Muscle of leg (tissue), 11 donors: ENCODE results near the gene GPR21. TPM values are rescaled to one million over a fixed set of nuclear protein-coding genes. Genes with fewer than 3 reads are reported as not detected.

Experiments
- DNase-seq: peaks from one replicate; pipeline ENCODE4 v3.0.0; 2013
- H3K27ac ChIP-seq: one replicate; pipeline ENCODE4 v1.5.1; 2013; ENCODE audit warnings: mild to moderate bottlenecking, low read length, control low read depth
- H3K27me3 ChIP-seq: one replicate; pipeline ENCODE4 v1.6.1; 2013; ENCODE audit warnings: low read length; ENCODE audit not compliant: control insufficient read depth, insufficient read depth
- H3K36me3 ChIP-seq: one replicate; pipeline ENCODE4 v1.6.1; 2013; ENCODE audit warnings: low read length; ENCODE audit not compliant: control insufficient read depth, insufficient read depth
- H3K4me1 ChIP-seq: one replicate; pipeline ENCODE4 v1.6.1; 2013; ENCODE audit warnings: low read length; ENCODE audit not compliant: control insufficient read depth, insufficient read depth
- H3K4me3 ChIP-seq: one replicate; pipeline ENCODE4 v1.5.1; 2013; ENCODE audit warnings: low read length, control low read depth
- H3K9me3 ChIP-seq: replicated peaks from 2 replicates; pipeline ENCODE4 v1.6.1; 2013; ENCODE audit warnings: low read depth, low read length; ENCODE audit not compliant: control insufficient read depth
- WGBS: methylation state at CpG from one replicate; pipeline ENCODE4 v1.1.5; 2013; ENCODE audit warnings: missing lambda C conversion rate; ENCODE audit not compliant: insufficient coverage; 5-methylcytosine and 5-hydroxymethylcytosine counted together
- polyA plus RNA-seq, 8 donors: library from polyadenylated mRNA; unstranded; fragments of 120-200 nt; gene quantifications; one replicate each; pipeline versions ENCODE4 v1.2.1 to v1.2.3, GENCODE V29; 2013; ENCODE audit warnings: inconsistent platforms in 1 of 8, low replicate concordance in 1 of 8; ENCODE audit not compliant: insufficient read length in 8 of 8, insufficient read depth in 1 of 8
- total RNA-seq: library from RNA; stranded (reverse); fragments of 120-200 nt; gene quantifications from one replicate; pipeline ENCODE4 v1.2.4, GENCODE V29; 2013

GPR21 gene
- total and polyA plus RNA-seq, 9 donors, result 0.24 to 0.66 (median 0.38) TPM; not detected in 4

- H3K36me3 ChIP-seq, result peaks cover 9% of the 10 kb centered on the region
- no peaks in the 10 kb centered on the region for H3K27me3 ChIP-seq
- H3K4me3 ChIP-seq, result no peak overlapping the region
- H3K27ac ChIP-seq, result no peak overlapping the region
- no peak for DNase-seq
- H3K9me3 ChIP-seq, result no peaks in the 10 kb centered on the region
- WGBS, result no CpG with 5 or more reads among the region's 1 CpG
- H3K4me1 ChIP-seq, result peaks cover 6% of the 10 kb centered on the region
Measured at GRCh38 chr9:123031963-123032362, 1.5 kb upstream of the GPR21 start.

DNA sequence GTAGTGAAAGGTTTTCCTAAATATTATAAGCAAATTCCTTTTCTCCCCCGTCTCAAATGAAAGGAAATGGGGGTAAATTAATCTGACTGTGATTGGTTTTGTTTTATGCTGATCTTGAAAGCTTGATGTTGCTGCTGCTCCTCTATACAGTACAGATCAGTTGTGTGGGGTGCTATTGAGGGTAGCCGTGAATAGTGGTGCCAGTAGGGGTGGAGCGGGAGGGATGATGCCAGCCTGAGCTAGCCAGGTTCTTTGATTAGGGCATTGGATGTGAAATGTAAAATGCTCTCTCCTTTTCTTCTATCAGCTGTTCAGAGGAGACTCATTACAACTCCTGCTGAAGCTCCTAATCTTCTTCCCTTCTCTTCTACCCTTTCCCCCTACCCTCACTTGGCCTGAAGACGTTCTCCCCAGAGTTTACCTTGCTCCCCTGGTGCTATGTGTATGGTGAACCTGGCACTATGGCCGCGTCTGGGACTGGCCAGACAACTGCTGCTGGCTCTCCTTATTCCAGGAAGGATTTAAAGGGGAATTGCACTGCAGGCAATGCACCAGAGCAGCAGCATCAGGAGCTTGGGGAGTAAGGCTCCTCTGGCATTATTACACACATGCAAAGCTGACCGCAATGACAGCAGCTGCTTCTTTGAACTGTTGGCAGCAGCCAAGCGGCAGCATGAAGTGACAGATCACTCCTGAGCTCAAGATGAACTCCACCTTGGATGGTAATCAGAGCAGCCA is 566 bp downstream of the GPR21 start:
- peaks cover 6% of the 10 kb centered on the region for H3K4me1 ChIP-seq
- 29% methylated on average over 2 of the region's 8 CpGs for WGBS
- no peaks in the 10 kb centered on the region for H3K27me3 ChIP-seq
- DNase-seq, result peak; percentile 59
- H3K27ac ChIP-seq, result peak overlapping the region; percentile 53
- peaks cover 9% of the 10 kb centered on the region for H3K36me3 ChIP-seq
- H3K9me3 ChIP-seq, result no peaks in the 10 kb centered on the region
- H3K4me3 ChIP-seq, result peak overlapping the region; percentile 22

GRCh38 chr9:123034881-123035510 is 1.5 kb downstream of the GPR21 start:
- H3K4me1 ChIP-seq, result peaks cover 6% of the 10 kb centered on the region
- no peaks in the 10 kb centered on the region for H3K27me3 ChIP-seq
- peaks cover 6% of the 10 kb centered on the region for H3K36me3 ChIP-seq
- H3K4me3 ChIP-seq, result peak overlapping the region; percentile 22
- no peaks in the 10 kb centered on the region for H3K9me3 ChIP-seq
- no peak for DNase-seq
- H3K27ac ChIP-seq, result peak overlapping the region; percentile 17
- 85% methylated on average over 6 of the region's 13 CpGs for WGBS

- no peaks in the 10 kb centered on the region for H3K27me3 ChIP-seq
- DNase-seq, result peak; percentile 47
- H3K27ac ChIP-seq, result no peak overlapping the region
- no peak overlapping the region for H3K4me3 ChIP-seq
- no CpG with 5 or more reads among the region's 2 CpGs for WGBS
- H3K4me1 ChIP-seq, result peaks cover 6% of the 10 kb centered on the region
- H3K9me3 ChIP-seq, result no peaks in the 10 kb centered on the region
- H3K36me3 ChIP-seq, result peaks cover 6% of the 10 kb centered on the region
Measured at GRCh38 chr9:123035791-123036190, 2.3 kb downstream of the GPR21 start.

- Histone ChIP-seq H3K36me3 (peaks cover 6% of the 10 kb centered on the region), H3K9me3 (no peaks in the 10 kb centered on the region), H3K27me3 (no peaks in the 10 kb centered on the region), H3K4me1 (peaks cover 6% of the 10 kb centered on the region), H3K4me3 (no peak overlapping the region), H3K27ac (peak overlapping the region; percentile 52)
- peak; percentile 66 for DNase-seq
- WGBS, result 40% methylated on average over 2 of the region's 3 CpGs
Measured at GRCh38 chr9:123036893-123037545, 3.6 kb downstream of the GPR21 start.

- no peak overlapping the region for H3K4me3 ChIP-seq
- H3K4me1 ChIP-seq, result peaks cover under 1% of the 10 kb centered on the region
- WGBS, result 100% methylated on average over 1 of the region's 1 CpG
- peaks cover 7% of the 10 kb centered on the region for H3K36me3 ChIP-seq
- no peak for DNase-seq
- H3K27me3 ChIP-seq, result no peaks in the 10 kb centered on the region
- no peak overlapping the region for H3K27ac ChIP-seq
- peaks cover 2% of the 10 kb centered on the region for H3K9me3 ChIP-seq
Measured at GRCh38 chr9:123039617-123040219, 6.3 kb downstream of the GPR21 start.

DNA sequence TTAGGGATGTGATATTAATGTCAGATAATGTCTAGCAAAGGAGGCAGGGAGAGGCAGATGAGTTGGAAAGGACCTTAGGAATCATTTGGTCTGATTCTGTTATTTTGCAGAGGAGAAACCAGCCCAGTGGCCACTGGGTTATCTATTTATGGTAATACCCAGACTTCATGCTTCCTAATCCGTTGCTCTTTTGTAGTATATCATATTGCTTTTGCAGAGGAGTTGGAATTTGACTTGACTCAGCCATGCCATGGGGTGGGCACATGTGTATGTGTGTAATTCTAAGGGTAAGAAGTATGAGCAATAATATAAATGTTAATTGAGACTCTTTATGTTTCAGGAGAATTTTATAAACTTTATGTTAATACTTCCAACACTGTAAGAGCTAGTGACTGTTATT is 7.3 kb downstream of the GPR21 start:
- no CpG with 5 or more reads among the region's 1 CpG for WGBS
- no peak overlapping the region for H3K27ac ChIP-seq
- peaks cover 2% of the 10 kb centered on the region for H3K36me3 ChIP-seq
- no peaks in the 10 kb centered on the region for H3K27me3 ChIP-seq
- H3K4me1 ChIP-seq, result no peaks in the 10 kb centered on the region
- H3K9me3 ChIP-seq, result peaks cover 2% of the 10 kb centered on the region
- no peak for DNase-seq
- H3K4me3 ChIP-seq, result no peak overlapping the region

- Histone ChIP-seq H3K27ac (no peak overlapping the region), H3K4me1 (no peaks in the 10 kb centered on the region), H3K27me3 (no peaks in the 10 kb centered on the region), H3K9me3 (peaks cover 2% of the 10 kb centered on the region), H3K4me3 (no peak overlapping the region), H3K36me3 (peaks cover 2% of the 10 kb centered on the region)
- WGBS, result no CpG with 5 or more reads among the region's 2 CpGs
- no peak for DNase-seq
Measured at GRCh38 chr9:123041489-123041888, 8.0 kb downstream of the GPR21 start.

DNA sequence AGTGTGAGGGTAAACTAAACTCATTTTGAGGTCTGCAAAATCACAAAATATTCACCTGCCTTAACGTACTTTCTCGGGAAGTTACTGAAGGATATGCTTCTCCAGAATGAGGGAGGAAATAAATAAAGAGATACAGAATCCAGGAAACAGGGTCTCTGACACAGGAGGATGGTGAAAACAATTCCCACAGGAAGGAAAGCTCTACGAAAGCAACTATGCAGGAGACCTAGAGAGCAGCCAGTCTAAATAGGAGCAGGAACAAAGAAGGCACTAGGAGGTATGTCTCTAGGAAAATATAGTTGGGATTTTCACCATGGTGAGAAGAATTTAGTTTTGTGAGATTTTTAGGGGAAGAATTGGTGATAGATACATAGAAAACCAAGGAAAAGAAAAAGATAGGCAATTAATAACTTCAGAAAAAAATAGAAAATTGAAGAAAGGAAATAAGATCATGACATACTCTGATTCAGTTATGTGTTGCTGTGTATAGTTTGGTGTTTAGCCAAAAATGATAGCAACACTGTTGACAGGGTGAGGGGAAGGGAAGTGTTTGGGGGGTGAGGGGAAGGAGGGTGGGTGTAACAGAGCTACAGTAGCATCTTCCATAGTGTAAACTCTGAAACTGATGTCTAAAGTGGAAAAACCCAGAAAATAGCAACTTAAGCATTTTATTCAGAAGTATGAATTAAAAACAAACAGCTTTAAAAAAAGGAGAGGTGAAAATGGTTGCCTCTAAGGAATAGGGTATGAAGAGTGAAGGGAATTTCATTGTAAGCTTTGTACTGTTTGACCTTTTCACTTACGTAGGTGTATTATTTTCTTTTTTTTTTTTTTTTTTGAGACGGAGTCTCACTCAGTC is 9.8 kb downstream of the GPR21 start:
- Histone ChIP-seq H3K4me1 (no peaks in the 10 kb centered on the region), H3K9me3 (peaks cover 2% of the 10 kb centered on the region), H3K27me3 (no peaks in the 10 kb centered on the region), H3K4me3 (no peak overlapping the region), H3K27ac (no peak overlapping the region), H3K36me3 (peaks cover 2% of the 10 kb centered on the region)
- DNase-seq, result no peak
- WGBS, result no CpG with 5 or more reads among the region's 5 CpGs
